ENCODE results near the gene UBE2J1.
"Not testable (repeated sequence)": the region's sequence is repeated elsewhere in the genome, so short reads cannot be mapped to it uniquely, and the experiment has no call there.

UBE2J1 gene

DNA sequence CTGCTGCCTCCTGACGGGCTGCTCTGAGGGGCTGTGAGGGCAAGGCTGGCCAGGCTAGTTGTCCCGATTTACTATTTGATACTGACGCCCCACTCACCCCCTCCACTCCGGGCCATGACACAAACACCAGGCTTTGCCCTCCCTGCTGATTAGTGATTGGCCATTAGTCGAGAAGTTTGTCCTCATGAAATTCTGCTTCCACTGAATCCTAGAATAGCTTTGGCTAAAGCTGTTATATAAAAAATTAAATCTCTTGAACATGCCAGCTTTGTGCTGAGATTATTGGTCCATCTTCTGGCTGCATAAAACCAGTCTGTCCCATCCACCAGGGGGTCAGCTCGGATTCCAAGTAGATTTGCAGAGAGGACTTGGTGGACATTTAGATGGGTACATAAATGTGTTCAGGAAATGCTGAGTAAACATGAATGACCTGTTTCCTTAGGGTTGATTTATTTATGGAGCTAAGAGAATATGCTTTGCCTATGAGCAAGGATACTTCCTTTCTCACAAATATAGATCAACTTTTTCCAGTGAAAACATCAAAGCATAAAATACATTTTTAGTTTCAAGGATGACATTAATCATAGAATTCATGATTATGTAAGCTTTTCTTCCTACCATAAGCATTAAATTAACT lies 37.2 kb downstream of the UBE2J1 start, which contains the start of gene GABRR2:
GABRR2 (minus strand) TSS at position 51 of the 637 bp plus-strand sequence. CDS start 134 bp downstream, outside the sequence.
- no peak for DNase-seq

DNA sequence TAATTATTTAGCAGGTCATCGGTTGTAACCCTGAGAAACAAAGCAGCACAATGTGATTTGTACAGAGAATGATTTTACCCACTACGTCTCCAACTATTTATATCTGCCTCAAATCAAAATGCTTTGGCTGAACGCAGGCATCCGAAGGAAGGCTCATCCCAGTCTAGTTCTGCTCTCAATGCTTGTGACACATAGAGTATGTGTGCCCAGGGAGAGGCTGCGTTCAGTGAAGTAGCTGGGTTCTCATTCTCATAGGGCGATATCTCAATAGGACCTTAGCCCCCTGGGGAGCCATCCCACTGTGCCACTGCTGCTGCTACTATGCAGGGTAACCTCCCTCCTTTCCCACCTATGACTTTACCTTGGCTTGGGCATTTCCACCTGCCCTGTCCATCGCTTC lies 37.8 kb downstream of the UBE2J1 start:
- no peak for DNase-seq

DNA sequence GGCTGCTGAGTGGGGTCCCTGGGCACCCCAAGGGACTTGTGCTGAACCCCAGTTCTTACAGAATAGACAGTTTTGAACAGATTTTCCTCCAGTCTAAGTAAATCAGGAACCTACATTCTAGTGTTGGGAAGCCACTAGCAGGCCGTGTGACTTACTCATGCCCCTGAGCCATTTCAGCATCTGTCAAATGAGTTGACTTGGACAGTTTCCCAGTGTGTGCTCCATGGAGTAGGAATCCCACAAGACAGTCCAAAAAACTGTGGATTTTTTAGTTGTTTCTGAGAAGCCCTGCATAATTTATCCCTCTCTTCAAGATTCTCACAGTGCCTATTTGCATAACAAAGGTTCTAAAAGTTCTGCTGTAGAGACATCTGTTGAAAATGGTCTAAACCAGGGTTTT lies 39.5 kb downstream of the UBE2J1 start:
- DNase-seq, result no peak

- no peak for DNase-seq
Measured at GRCh38 chr6:89311853-89312531, 40.5 kb downstream of the UBE2J1 start.

GRCh38 chr6:89311530-89311852 lies 41.0 kb downstream of the UBE2J1 start:
- no peak for DNase-seq

GRCh38 chr6:89310929-89311328 lies 41.6 kb downstream of the UBE2J1 start:
- DNase-seq, result no peak

DNA sequence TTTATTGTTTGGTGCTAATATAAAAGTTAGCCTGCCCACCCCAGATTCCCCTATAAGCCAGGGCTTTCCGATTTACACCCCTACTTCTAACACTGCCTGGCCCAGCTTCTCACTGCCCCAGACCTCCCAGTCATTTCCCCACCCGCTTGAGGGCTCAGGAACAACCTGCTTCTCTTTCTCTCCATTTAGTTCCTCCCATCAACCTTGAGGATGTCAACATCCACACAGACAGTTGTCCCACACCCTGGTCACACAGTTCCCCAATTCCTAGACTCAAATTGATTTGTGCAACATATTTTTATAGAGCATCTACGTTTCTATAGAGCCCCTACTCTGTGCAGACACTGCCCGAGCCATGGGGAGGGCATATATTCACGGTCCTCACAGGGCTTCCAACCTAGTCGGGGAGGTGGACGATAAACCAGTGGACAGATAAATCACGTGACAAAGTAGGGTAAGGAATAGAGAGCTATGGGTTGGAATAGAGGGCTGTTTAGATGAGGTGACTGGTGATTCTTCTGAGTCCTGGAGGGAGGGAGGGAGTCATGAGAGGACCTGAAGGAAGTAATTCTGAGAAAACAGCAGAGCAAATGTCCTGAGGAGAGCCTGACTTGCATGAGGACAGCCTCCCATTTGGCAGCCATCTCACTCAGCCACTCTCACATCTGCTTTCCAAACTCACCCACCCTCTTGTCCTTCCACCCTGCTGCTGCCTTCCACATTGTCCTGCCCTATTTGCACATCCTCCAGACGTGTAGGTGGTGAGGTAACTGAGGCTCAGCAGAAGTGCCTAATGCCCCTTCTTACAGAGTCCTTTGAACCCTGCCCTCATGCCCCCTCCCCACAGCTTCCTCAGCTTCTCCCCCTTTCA lies 43.8 kb downstream of the UBE2J1 start:
- DNase-seq, result peak; percentile 3

- not testable (repeated sequence) for DNase-seq
Measured at GRCh38 chr6:89304517-89304916, 48.0 kb downstream of the UBE2J1 start.

- DNase-seq, result no peak
Measured at GRCh38 chr6:89302936-89303335, 49.6 kb downstream of the UBE2J1 start.

GRCh38 chr6:89302195-89302770 lies 50.2 kb downstream of the UBE2J1 start:
- no peak for DNase-seq

GRCh38 chr6:89301586-89302194 lies 50.8 kb downstream of the UBE2J1 start:
- DNase-seq, result no peak

DNA sequence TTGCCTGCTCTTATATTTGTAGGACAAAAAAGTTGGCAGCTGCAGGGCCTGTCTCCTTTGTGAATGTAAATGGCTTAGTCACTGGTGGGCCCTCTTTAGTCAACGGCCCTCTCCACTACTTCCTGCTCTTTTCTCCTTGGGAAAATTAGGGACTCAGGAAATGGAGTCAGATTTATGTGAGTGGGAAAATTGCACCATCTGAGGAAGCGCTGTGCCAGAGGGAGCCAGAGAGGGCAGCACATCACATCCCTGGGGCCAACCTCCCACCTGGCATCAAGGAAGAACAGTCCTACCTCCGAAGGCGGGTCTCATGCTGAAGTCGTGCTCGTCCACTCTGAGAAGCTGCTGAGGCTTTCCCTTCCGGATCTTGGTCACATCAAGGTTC lies 53.1 kb downstream of the UBE2J1 start:
- no peak for DNase-seq

DNA sequence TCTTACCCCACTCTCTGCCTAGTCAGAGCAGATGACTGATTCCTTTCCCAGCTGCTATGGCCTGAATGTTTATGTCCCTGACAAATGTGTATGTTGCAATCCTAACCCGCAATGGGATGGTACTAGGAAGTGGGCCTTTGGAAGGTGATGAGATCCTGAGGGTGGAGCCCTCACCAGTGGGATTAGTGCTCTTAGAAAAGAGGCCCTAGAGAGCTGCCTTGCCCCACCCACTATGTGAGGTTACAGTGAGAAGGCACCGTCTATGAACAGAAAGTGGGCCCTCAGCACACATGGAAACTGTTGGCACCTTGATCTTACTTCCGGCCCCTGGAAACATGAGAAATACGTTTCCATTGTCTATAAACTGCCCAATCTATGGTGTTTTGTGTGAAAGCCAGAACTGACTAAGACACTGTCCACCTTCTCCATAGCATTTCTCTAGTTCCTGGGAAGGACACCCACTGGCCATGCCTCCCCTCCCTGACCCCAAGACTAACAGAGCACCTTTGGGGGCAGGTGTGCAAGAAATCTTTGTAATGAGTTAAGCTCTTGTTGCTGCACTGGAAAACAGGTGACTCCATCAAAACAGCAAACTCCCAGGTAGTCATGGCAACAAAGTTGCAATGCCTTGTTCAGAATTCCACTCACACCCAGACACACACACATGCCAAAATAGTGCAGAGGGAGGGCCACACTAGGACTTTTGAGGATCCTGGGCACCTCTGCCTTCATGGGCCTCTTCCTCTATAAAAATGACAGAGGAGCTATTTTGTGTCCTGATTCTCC lies 53.6 kb downstream of the UBE2J1 start:
- no peak for DNase-seq

GRCh38 chr6:89297695-89298351 lies 54.7 kb downstream of the UBE2J1 start:
- peak; percentile 68 for DNase-seq

DNA sequence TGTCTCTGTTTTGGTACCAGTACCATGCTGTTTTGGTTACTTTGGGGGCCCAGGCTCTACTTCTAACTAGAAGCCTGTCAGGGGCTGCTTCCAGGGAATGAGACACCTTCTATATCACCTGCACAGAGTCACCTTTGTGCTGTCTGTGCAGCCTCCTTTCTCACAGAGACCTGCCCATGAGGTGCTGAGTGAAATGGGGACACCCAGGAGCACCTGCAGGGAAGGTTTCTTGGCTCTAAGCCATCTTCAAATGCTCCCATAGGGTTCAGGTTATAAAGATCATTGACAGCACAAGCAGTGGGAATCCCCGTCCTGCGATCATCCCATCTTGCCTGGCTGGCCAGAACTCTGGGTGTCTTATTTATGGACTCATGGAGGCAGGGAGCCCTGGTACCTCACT lies 56.5 kb downstream of the UBE2J1 start:
- DNase-seq, result no peak

GRCh38 chr6:89295116-89295515 lies 57.4 kb downstream of the UBE2J1 start:
- DNase-seq, result not testable (repeated sequence)

DNA sequence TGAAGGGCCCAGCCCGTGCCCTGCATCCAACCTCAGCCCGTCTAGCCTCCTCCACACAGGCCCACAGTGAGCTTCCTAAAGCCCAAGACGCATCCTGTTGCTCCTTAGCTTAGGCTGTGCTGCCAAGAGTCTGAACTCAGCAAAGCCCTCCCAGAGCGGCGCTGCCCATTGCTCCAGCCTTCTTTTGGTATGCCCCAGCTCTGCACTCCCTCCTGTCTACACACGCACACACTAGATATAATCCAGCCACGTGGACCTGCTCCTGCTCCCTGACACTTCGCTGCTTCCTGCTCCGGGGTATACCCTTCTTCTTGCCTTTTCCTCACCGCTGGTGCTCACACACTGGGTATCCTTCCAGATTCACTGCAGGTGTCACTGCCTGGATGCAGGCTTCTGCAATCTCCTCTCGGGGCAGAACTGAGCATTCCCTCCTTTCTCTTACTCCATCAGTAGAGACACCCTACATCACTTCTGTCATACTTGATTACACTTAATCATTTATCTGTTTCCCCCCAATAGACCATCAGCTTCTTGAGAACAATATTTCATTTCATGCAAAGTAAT lies 61.2 kb downstream of the UBE2J1 start:
- DNase-seq, result no peak

DNA sequence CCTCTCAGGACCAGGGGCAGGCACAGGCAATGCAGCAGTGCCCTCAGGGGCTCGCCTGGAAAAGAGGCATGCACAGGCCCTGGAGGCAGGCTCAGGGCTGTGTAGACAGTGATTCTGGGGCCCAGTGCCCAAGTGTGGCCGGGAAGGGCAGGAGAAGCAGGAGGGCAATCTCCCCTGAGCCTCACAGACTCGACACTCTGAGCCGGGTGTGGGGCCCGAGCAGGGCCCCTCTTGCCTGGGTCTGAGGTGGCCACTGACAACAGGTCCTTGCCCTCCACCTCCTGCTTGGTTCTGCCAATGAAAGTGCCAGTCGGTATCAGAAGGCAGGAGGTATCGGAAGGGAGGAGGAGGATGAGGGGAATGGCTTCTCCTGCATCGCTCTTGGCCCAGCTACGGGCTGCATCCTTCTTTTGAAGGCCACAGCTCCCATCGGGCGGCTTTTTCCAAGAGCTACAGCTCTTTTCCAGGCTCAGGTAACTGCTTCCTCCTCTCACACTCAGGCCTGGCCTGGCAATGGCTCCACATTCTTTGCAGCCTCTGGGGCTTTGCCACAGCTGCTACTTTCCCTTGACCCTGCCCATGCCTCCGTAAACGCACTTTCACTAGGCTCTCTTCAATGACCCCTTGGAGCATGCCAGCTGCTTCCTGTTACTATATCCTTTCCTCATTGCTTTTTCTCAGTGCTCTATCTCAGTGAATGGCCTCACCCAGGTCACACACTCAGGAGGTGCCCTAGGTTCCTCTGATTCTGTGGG lies 61.9 kb downstream of the UBE2J1 start:
- DNase-seq, result no peak

- DNase-seq, result no peak
Measured at GRCh38 chr6:89289710-89290109, 62.8 kb downstream of the UBE2J1 start.

- no peak for DNase-seq
Measured at GRCh38 chr6:89287351-89288028, 65.0 kb downstream of the UBE2J1 start.
